Measurements from ENCODE around the gene RAP1B. TPM values are rescaled to one million over a fixed set of nuclear protein-coding genes. Genes with fewer than 3 reads are reported as not detected.

RAP1B gene
- total and polyA plus RNA-seq, 2 of the 4 experiments (the other 2 are of a cell fraction), result 159 to 200 TPM

- H3K27ac ChIP-seq (ENCODE audit: insufficient read depth, low read length), result no peak overlapping the region
- in situ Hi-C loops (cut with MboI; ENCODE audit: low sequenced_read_pairs), result no loop called here
- H3K4me1 ChIP-seq (ENCODE audit: control insufficient read depth, insufficient read depth, low read length), result peaks cover 15% of the 10 kb centered on the region
Observed at GRCh38 chr12:68623059-68623458, 12.4 kb downstream of the RAP1B start.

More at GRCh38 chr12:68623059-68623458, 12.4 kb downstream of the RAP1B start:
- Histone ChIP-seq H4K8ac (ENCODE audit: low read depth in 2 of 2, low read length in 2 of 2) (no peak overlapping the region), H2AK9ac (replicated peaks; ENCODE audit: low read depth, low read length, poor library complexity) (no peak overlapping the region), H2BK5ac (ENCODE audit: low read depth, low read length, poor library complexity, severe bottlenecking) (peak overlapping the region; percentile 73), H3K36me3 (ENCODE audit: control insufficient read depth, insufficient read depth, low read length) (peaks cover 13% of the 10 kb centered on the region), H2BK15ac (ENCODE audit: low read depth, low read length) (no peak overlapping the region), H4K91ac (ENCODE audit: insufficient read depth, low read depth, low read length) (no peak overlapping the region), H3K4me2 (ENCODE audit: low read depth, low read length) (no peak overlapping the region), H2BK120ac (ENCODE audit: low read depth, low read length) (no peak overlapping the region), H3K4me3 (ENCODE audit: insufficient read depth, low read depth, low read length) (no peak overlapping the region), H3K23ac (ENCODE audit: low read depth, low read length) (no peak overlapping the region), H3K9me3 (ENCODE audit: control insufficient read depth, insufficient read depth, low read length) (peaks cover 3% of the 10 kb centered on the region; the same call in 1 of the 2 replicates), H3K79me1 (ENCODE audit: low read depth in 1 of 2, low read length in 2 of 2) (peaks cover 3 to 41% of the 10 kb centered on the region in 2 experiments; a peak in 3 of 4 replicates), H3K14ac (replicated peaks; ENCODE audit: low read depth, low read length) (no peak overlapping the region), H3K9me1 (ENCODE audit: insufficient read depth, low read length) (peaks cover 8% of the 10 kb centered on the region), H3K9ac (ENCODE audit: low read depth, low read length) (no peak overlapping the region), H3K56ac (ENCODE audit: extremely low read depth, insufficient read depth, low read length) (no peak overlapping the region), H2AFZ (replicated peaks; ENCODE audit: low read length, poor library complexity) (no peak overlapping the region), H2BK20ac (ENCODE audit: low read depth, low read length) (no peak overlapping the region), H4K5ac (ENCODE audit: low read depth, low read length) (no peak overlapping the region), H2AK5ac (ENCODE audit: low read depth, low read length) (no peak overlapping the region), H4K20me1 (ENCODE audit: insufficient read depth, low read length) (peaks cover 92% of the 10 kb centered on the region), H3K18ac (ENCODE audit: low read depth, low read length) (no peak overlapping the region), H3K4ac (ENCODE audit: low read depth, low read length) (no peak overlapping the region), H3K27me3 (ENCODE audit: control insufficient read depth, insufficient read depth, low read length) (no peaks in the 10 kb centered on the region)
- ChIA-PET POLR2A (ENCODE audit: unreplicated experiment) (no interaction called here), CTCF (interaction anchor here (0.6 to 1.2 kb wide), 2 partner anchors 11 to 41 kb away, joined by 3 read pairs; no protein-coding TSS in a partner anchor)
- DNase-seq (no peak), ATAC-seq (ENCODE audit: low read depth) (no peak)
- dilution Hi-C loops (cut with HindIII; ENCODE audit: low sequenced_read_pairs, unreplicated experiment), result no loop called here
- BruUV-seq (replicated peaks), result no TSS peak
- intact Hi-C loops (cut with micrococcal nuclease), result no loop called here
- TF ChIP-seq FOS (IDR thresholded peaks at IDR 0.05; ENCODE audit: low read depth, low read length) (no peak), SMC3 (IDR thresholded peaks at IDR 0.05; ENCODE audit: low read depth, low read length) (no peak), USF2 (IDR thresholded peaks at IDR 0.05; ENCODE audit: low read depth, low read length) (no peak), CTCF (conservative IDR thresholded peaks at IDR 0.05; ENCODE audit: low read depth, low read length) (no peak), POLR2A (IDR thresholded peaks at IDR 0.05; ENCODE audit: low read depth, low read length) (no peak), CEBPB (IDR thresholded peaks at IDR 0.05; ENCODE audit: low read depth, low read length) (no peak)

Data from IMR-90 (cell line).